Adrenal gland (tissue), 12 donors: Measurements from ENCODE around the gene SFXN3. TPM values are rescaled to one million over a fixed set of nuclear protein-coding genes. Genes with fewer than 3 reads are reported as not detected.

Experiments used
- DNase-seq, 7 donors: peaks; one replicate each; pipeline ENCODE4 v3.0.0-alpha.2; 2019 to 2020
- H3K27ac ChIP-seq, 5 donors: fragments of 200-600 bp; sonication (generic) in 4 of 5; 1 replicate in 3 of 5; 2 replicates in 2 of 5; pipeline versions ENCODE4 v1.5.1 to v1.8.0; 2016 to 2020; ENCODE audit warnings: mild to moderate bottlenecking in 1 of 5
- H3K27me3 ChIP-seq: fragments of 200-600 bp; 2 replicates; pipeline ENCODE4 v1.8.0; 2021
- H3K36me3 ChIP-seq, 2 donors: fragments of 200-600 bp; replicated peaks in 1 of 2; 1 replicate in 1 of 2; 2 replicates in 1 of 2; pipeline versions ENCODE4 v1.5.1 to v1.8.0; 2018 to 2022
- H3K4me1 ChIP-seq, 2 donors: fragments of 200-600 bp; replicated peaks in 1 of 2; 1 replicate in 1 of 2; 2 replicates in 1 of 2; pipeline versions ENCODE4 v1.5.1 to v1.8.0; 2018 to 2021
- H3K4me3 ChIP-seq, 4 donors: fragments of 200-600 bp; sonication (generic) in 3 of 4; one replicate each; pipeline ENCODE4 v1.5.1; 2016 to 2018
- H3K9me3 ChIP-seq, 3 donors: fragments of 200-600 bp; sonication (generic) in 1 of 3; replicated peaks in 1 of 3; 1 replicate in 2 of 3; 2 replicates in 1 of 3; pipeline versions ENCODE4 v1.5.1 to v1.8.0; 2016 to 2021
- POLR2A ChIP-seq, 2 donors: fragments of 450-650 bp; IDR thresholded peaks; one replicate each; pipeline ENCODE4 v1.6.1; 2017; ENCODE audit warnings: antibody characterized with exemption in 2 of 2, mild to moderate bottlenecking in 2 of 2, moderate library complexity in 1 of 2
- WGBS, 4 donors: extraction: QIAGEN DNeasy Blood & Tissue Kit in 2 of 4; methylation state at CpG; one replicate each; pipeline versions ENCODE4 v1.1.5 to v1.1.7; 2013 to 2017; 5-methylcytosine and 5-hydroxymethylcytosine counted together
- intact Hi-C, 2 donors: fragments of 100-400 bp; cut with DNase I; formaldehyde crosslinking; loops; one replicate each; pipeline versions ENCODE4 v1.14.1 to v1.15.0; 2022 to 2023
- polyA plus RNA-seq, 3 donors: library from polyadenylated mRNA; stranded (reverse); fragments of 200-250 nt in 2 of 3; fragments of 350-450 nt in 1 of 3; fragmentation: Illumina TruSeq in 1 of 3; extraction: RNeasy Lipid Tissue Mini Kit (QIAGEN cat#74804) in 1 of 3; gene quantifications; one replicate each; pipeline ENCODE4 v1.2.3, GENCODE V29; 2013 to 2014
- total RNA-seq, 9 donors: library from RNA; depleted of rRNA in 4 of 9; stranded (reverse); fragments of >200 nt in 4 of 9; fragments of 120-200 nt in 1 of 9; fragmentation: NEBNext Ultra II Directional in 1 of 9; extraction: Animal tissue kit (Norgen Biotek cat#: 25700) in 1 of 9; gene quantifications; one replicate each; pipeline versions ENCODE4 v1.1.0 to v1.2.4, GENCODE V29; 2013 to 2023
- TF ChIP-seq, protein P1 (sequence below), 6 experiments: fragments of 450-650 bp in 4 of 6; fragments of 200-600 bp in 2 of 6; sonication (generic) in 1 of 6; IDR thresholded peaks; 1 replicate in 5 of 6; 2 replicates in 1 of 6; pipeline versions ENCODE4 v1.5.1 to v1.8.0; 2016 to 2021; ENCODE audit warnings: antibody characterized with exemption in 6 of 6, mild to moderate bottlenecking in 2 of 6, moderate library complexity in 1 of 6
- donor health status: healthy with polysubstance abuse.
- donor health status: Bipolar disorder and iron deficiency.
- donor health status: DM: yes; HTN: yes; CAD: no.
- donor health status: DM: no; HTN: no; CAD: no.
- donor health status: DM: no; HTN: no; CAD: no.
- donor health status: DM: yes; HTN: yes; CAD: no.

The SFXN3 gene
- total and polyA plus RNA-seq, 12 donors, result 20.4 to 54.0 (median 31.0) TPM

DNA sequence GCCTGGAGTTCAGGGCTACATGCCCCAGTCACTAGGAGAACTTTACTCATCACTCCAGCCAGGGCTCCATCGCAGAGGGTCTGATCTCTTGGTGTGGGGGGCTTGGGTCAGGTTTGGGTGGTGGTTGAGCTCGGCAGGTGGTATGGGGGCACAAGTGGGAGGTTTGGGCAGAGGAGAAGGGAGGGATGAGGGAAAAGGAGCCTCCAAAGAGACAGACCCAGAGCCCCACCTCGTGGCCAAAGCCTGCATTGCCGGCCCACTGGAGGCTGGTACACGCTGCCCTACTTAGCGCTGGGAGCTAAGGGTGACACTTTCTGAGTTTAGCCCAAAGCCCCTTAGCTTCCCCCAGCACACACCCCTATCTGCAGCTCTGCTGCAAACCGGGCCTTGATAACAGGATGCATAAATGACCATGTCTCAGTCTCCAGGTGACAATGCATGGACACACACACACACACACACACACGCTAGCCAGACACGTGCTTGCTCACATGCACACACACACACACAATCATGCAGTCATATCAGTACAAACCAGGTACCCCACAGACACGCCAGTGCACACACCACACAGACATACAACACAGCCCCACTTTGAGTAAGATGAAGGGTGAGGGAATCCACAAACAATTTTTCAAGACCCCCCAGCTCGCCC lies 16.7 kb upstream of the SFXN3 start:
- Histone ChIP-seq H3K9me3 (no peaks in the 10 kb centered on the region), H3K27me3 (no peaks in the 10 kb centered on the region), H3K4me1 (peaks cover 0 to 10% of the 10 kb centered on the region in 2 donors), H3K4me3 (no peak overlapping the region), H3K36me3 (no peaks in the 10 kb centered on the region), H3K27ac (no peak overlapping the region)
- 14 to 19% (median 16%) methylated on average over 8 to 11 of the region's 11 CpGs for WGBS, 4 donors
- peak; percentile 74 to 93 (median 87) for DNase-seq
- intact Hi-C loops, result loop anchor here in 1 of 2 donors (2.0 kb wide), 1 partner anchor 20 kb away; no protein-coding TSS in a partner anchor
- TF ChIP-seq, protein P1, sequence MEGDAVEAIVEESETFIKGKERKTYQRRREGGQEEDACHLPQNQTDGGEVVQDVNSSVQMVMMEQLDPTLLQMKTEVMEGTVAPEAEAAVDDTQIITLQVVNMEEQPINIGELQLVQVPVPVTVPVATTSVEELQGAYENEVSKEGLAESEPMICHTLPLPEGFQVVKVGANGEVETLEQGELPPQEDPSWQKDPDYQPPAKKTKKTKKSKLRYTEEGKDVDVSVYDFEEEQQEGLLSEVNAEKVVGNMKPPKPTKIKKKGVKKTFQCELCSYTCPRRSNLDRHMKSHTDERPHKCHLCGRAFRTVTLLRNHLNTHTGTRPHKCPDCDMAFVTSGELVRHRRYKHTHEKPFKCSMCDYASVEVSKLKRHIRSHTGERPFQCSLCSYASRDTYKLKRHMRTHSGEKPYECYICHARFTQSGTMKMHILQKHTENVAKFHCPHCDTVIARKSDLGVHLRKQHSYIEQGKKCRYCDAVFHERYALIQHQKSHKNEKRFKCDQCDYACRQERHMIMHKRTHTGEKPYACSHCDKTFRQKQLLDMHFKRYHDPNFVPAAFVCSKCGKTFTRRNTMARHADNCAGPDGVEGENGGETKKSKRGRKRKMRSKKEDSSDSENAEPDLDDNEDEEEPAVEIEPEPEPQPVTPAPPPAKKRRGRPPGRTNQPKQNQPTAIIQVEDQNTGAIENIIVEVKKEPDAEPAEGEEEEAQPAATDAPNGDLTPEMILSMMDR (IDR thresholded peaks at IDR 0.05), result peak; percentile 79 to 95 (median 88)
- TF ChIP-seq POLR2A (IDR thresholded peaks at IDR 0.05), result no peak

DNA sequence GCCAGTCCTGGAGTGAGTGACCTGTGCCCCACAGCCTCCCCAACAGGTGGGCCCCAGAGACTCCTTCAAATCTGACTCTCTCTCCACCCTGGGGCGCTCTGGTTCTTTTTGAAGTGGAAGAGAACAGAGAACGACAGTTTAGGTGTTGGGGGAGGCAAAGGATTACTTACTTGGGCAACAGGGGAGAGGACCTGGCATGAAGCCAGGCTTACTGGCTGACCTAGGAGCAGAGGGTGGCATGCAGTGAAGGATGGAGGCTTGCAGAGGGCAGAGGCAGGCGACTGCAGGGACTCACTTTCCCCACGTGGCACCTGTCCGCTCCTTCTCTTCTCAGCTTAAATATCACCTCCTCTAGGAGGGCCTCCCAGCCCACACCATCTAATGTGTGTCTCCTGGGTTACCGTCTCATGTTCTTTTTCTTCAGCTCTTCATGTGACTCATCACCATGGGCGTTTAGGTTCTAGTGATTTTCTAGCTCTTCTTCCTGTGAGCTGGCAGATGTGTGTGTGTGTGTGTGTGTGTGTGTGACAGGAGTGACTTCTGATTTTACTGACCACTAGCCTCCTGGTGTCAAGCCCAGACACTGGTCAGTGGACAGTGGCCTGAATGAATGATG lies 16.0 kb upstream of the SFXN3 start:
- no peak for TF ChIP-seq POLR2A (IDR thresholded peaks at IDR 0.05)
- TF ChIP-seq, protein P1 (IDR thresholded peaks at IDR 0.05), result no peak
- intact Hi-C loops, result loop anchor here in 1 of 2 donors (2.0 kb wide), 1 partner anchor 20 kb away; no protein-coding TSS in a partner anchor
- Histone ChIP-seq H3K27ac (no peak overlapping the region), H3K4me1 (peaks cover 0 to 10% of the 10 kb centered on the region in 2 donors), H3K27me3 (no peaks in the 10 kb centered on the region), H3K9me3 (no peaks in the 10 kb centered on the region), H3K36me3 (no peaks in the 10 kb centered on the region), H3K4me3 (no peak overlapping the region)
- 28 to 44% (median 35%) methylated on average over 6 to 7 of the region's 7 CpGs for WGBS, 4 donors
- DNase-seq, result no peak

GRCh38 chr10:101015582-101015973 lies 15.5 kb upstream of the SFXN3 start:
- DNase-seq, result no peak
- intact Hi-C loops, result loop anchor here in 1 of 2 donors (2.0 kb wide), 1 partner anchor 21 kb away; no protein-coding TSS in a partner anchor
- 74 to 79% (median 75%) methylated on average over 4 to 8 of the region's 8 CpGs for WGBS, 4 donors

DNA sequence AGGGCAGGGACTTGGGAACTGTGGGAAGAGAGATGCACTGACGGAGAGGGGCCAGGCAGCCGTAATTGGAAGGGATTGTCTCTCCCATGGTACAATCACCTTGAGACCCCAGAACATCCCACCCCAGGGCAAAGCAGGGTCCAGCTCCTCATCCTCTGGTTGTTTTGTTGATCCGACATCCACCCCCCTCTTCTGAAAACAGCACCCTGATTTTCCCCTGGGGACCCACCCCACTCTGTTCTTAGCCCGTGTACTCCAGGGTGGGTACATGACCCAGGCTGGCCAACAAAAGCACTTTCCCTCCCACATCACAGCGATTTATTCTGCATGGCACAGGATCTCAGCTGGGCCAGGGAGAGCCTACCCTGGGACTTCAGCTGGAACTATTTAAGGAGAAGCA lies 14.2 kb upstream of the SFXN3 start:
- 60 to 66% (median 64%) methylated on average over 5 of the region's 5 CpGs for WGBS, 4 donors
- H3K27me3 ChIP-seq, result no peaks in the 10 kb centered on the region
- intact Hi-C loops, result no loop called here

More at GRCh38 chr10:101015582-101015973, 15.5 kb upstream of the SFXN3 start:
- Histone ChIP-seq H3K36me3 (no peaks in the 10 kb centered on the region), H3K4me1 (peaks cover 0 to 10% of the 10 kb centered on the region in 2 donors), H3K27me3 (no peaks in the 10 kb centered on the region), H3K27ac (no peak overlapping the region), H3K4me3 (no peak overlapping the region), H3K9me3 (no peaks in the 10 kb centered on the region)
- TF ChIP-seq, protein P1 (IDR thresholded peaks at IDR 0.05), result no peak
- no peak for TF ChIP-seq POLR2A (IDR thresholded peaks at IDR 0.05)

More for the DNA sequence above, 14.2 kb upstream of the SFXN3 start:
- TF ChIP-seq, protein P1 (IDR thresholded peaks at IDR 0.05), result no peak
- no peak for TF ChIP-seq POLR2A (IDR thresholded peaks at IDR 0.05)
- Histone ChIP-seq H3K36me3 (no peaks in the 10 kb centered on the region), H3K4me1 (peaks cover 0 to 10% of the 10 kb centered on the region in 2 donors), H3K9me3 (no peaks in the 10 kb centered on the region), H3K4me3 (no peak overlapping the region), H3K27ac (no peak overlapping the region)
- no peak for DNase-seq
